M059J (cell line): Measurements from ENCODE around the gene PLD4. TPM values are rescaled to one million over a fixed set of nuclear protein-coding genes. Genes with fewer than 3 reads are reported as not detected.
"Not testable (repeated sequence)": the region's sequence is repeated elsewhere in the genome, so short reads cannot be mapped to it uniquely, and the experiment has no call there.

Experiments used
- DNase-seq: peaks from one replicate; pipeline ENCODE4 v3.0.0-alpha.2; 2012; ENCODE audit warnings: low read depth
- total RNA-seq: library from RNA; depleted of rRNA; stranded (reverse); fragments of >200 nt; shearing (Covaris generic); gene quantifications from 2 replicates; pipeline ENCODE4 v1.2.3, GENCODE V29; 2014

PLD4 gene
- total RNA-seq, 1 experiment from 2014 or later = not detected

GRCh38 chr14:104941508-104942365 is 17.1 kb downstream of the PLD4 start:
- DNase-seq = no peak

- DNase-seq = no peak
Observed at GRCh38 chr14:104942586-104942985, 17.9 kb downstream of the PLD4 start.

GRCh38 chr14:104943216-104944015 is 18.7 kb downstream of the PLD4 start:
- not testable (repeated sequence) for DNase-seq

- DNase-seq = not testable (repeated sequence)
Observed at GRCh38 chr14:104944016-104944308, 19.3 kb downstream of the PLD4 start.

- not testable (repeated sequence) for DNase-seq
Observed at GRCh38 chr14:104944436-104945205, 19.9 kb downstream of the PLD4 start.

GRCh38 chr14:104945266-104945665 is 20.6 kb downstream of the PLD4 start:
- not testable (repeated sequence) for DNase-seq

- DNase-seq = not testable (repeated sequence)
Observed at GRCh38 chr14:104945986-104946965, 21.6 kb downstream of the PLD4 start.

- DNase-seq = not testable (repeated sequence)
Observed at GRCh38 chr14:104947201-104947600, 22.5 kb downstream of the PLD4 start.

- not testable (repeated sequence) for DNase-seq
Observed at GRCh38 chr14:104947881-104948735, 23.4 kb downstream of the PLD4 start.

GRCh38 chr14:104948736-104949031 is 24.0 kb downstream of the PLD4 start:
- no peak for DNase-seq

GRCh38 chr14:104949406-104949955 is 24.8 kb downstream of the PLD4 start:
- DNase-seq = not testable (repeated sequence)

GRCh38 chr14:104950021-104950420 is 25.3 kb downstream of the PLD4 start:
- no peak for DNase-seq

GRCh38 chr14:104950701-104951100 is 26.0 kb downstream of the PLD4 start:
- DNase-seq = not testable (repeated sequence)

- not testable (repeated sequence) for DNase-seq
Observed at GRCh38 chr14:104951863-104952657, 27.4 kb downstream of the PLD4 start.

- DNase-seq = no peak
Observed at GRCh38 chr14:104953097-104953496, 28.4 kb downstream of the PLD4 start.

GRCh38 chr14:104953896-104954656 is 29.4 kb downstream of the PLD4 start:
- no peak for DNase-seq

- DNase-seq = no peak
Observed at GRCh38 chr14:104954746-104955395, 30.2 kb downstream of the PLD4 start.

GRCh38 chr14:104955396-104955770 is 30.7 kb downstream of the PLD4 start:
- no peak for DNase-seq
